CD14-positive monocyte (primary cell): ENCODE measurements around the gene MINDY4B. TPM values are rescaled to one million over a fixed set of nuclear protein-coding genes. Genes with fewer than 3 reads are reported as not detected.

Experiments used
- DNase-seq, 3 donors: peaks; one replicate each; pipeline ENCODE4 v3.0.0-alpha.2; 2011 to 2022
- H2AFZ ChIP-seq: 2 replicates; pipeline ENCODE4 v1.6.0; 2012; ENCODE audit warnings: mild to moderate bottlenecking, low read depth, low read length, inconsistent platforms; ENCODE audit not compliant: insufficient read depth, poor library complexity, severe bottlenecking
- H3K27ac ChIP-seq, 2 donors: 1 replicate in 1 of 2; 2 replicates in 1 of 2; pipeline ENCODE4 v1.5.1; 2012 to 2013; ENCODE audit warnings: low read length in 2 of 2, control low read depth in 1 of 2, inconsistent platforms in 1 of 2, low read depth in 1 of 2, mild to moderate bottlenecking in 1 of 2
- H3K27me3 ChIP-seq, 2 donors: one replicate each; pipeline versions ENCODE4 v1.6.0 to v1.6.1; 2011 to 2013; ENCODE audit warnings: low read length in 2 of 2; ENCODE audit not compliant: control insufficient read depth in 2 of 2, insufficient read depth in 2 of 2
- H3K36me3 ChIP-seq, 2 donors: replicated peaks in 1 of 2; 1 replicate in 1 of 2; 2 replicates in 1 of 2; pipeline versions ENCODE4 v1.5.1 to v1.6.1; 2012 to 2013; ENCODE audit warnings: low read length in 2 of 2, control low read depth in 1 of 2, inconsistent platforms in 1 of 2, mild to moderate bottlenecking in 1 of 2; ENCODE audit not compliant: insufficient read depth in 2 of 2, control insufficient read depth in 1 of 2
- H3K4me1 ChIP-seq, 2 donors: 1 replicate in 1 of 2; 2 replicates in 1 of 2; pipeline versions ENCODE4 v1.5.1 to v1.6.1; 2012 to 2013; ENCODE audit warnings: low read length in 2 of 2, control low read depth in 1 of 2, inconsistent platforms in 1 of 2, mild to moderate bottlenecking in 1 of 2, moderate library complexity in 1 of 2; ENCODE audit not compliant: insufficient read depth in 2 of 2, control insufficient read depth in 1 of 2
- H3K4me2 ChIP-seq: replicated peaks from 2 replicates; pipeline ENCODE3; 2012; ENCODE audit warnings: low read length, moderate library complexity, mild to moderate bottlenecking; ENCODE audit not compliant: poor library complexity, severe bottlenecking; ENCODE audit errors: extremely low read depth
- H3K4me3 ChIP-seq, 3 experiments: fragments of 200-600 bp in 1 of 3; sonication (generic) in 1 of 3; replicated peaks in 1 of 3; 1 replicate in 2 of 3; 2 replicates in 1 of 3; pipeline ENCODE4 v1.5.1; 2011 to 2013; ENCODE audit warnings: low read length in 3 of 3, mild to moderate bottlenecking in 3 of 3, control low read depth in 2 of 3, low read depth in 2 of 3, inconsistent platforms in 1 of 3, moderate library complexity in 1 of 3
- H3K79me2 ChIP-seq: 2 replicates; pipeline ENCODE4 v1.6.0; 2012; ENCODE audit warnings: mild to moderate bottlenecking, control low read depth, inconsistent platforms, low read length, moderate library complexity; ENCODE audit not compliant: insufficient read depth
- H3K9ac ChIP-seq: 2 replicates; pipeline ENCODE4 v1.6.0; 2017; ENCODE audit warnings: low read length, mild to moderate bottlenecking; ENCODE audit not compliant: insufficient read depth, poor library complexity, severe bottlenecking
- H3K9me3 ChIP-seq, 2 donors: replicated peaks in 1 of 2; 1 replicate in 1 of 2; 2 replicates in 1 of 2; pipeline versions ENCODE4 v1.5.1 to v1.6.1; 2012 to 2013; ENCODE audit warnings: low read length in 2 of 2, control low read depth in 1 of 2; ENCODE audit not compliant: control insufficient read depth in 1 of 2, insufficient read depth in 1 of 2
- H4K20me1 ChIP-seq: 2 replicates; pipeline ENCODE4 v1.6.0; 2012; ENCODE audit warnings: mild to moderate bottlenecking, low read length, control low read depth, moderate library complexity; ENCODE audit not compliant: insufficient read depth
- H3K27ac Mint-ChIP-seq, 7 donors: one replicate each; pipeline ENCODE4 v1.8.0; 2020; ENCODE audit warnings: mild to moderate bottlenecking in 7 of 7, mixed read lengths in 7 of 7, moderate library complexity in 6 of 7, inconsistent platforms in 2 of 7
- H3K27me3 Mint-ChIP-seq, 3 donors: one replicate each; pipeline ENCODE4 v1.8.0; 2021 to 2022; ENCODE audit warnings: low read depth in 3 of 3, mild to moderate bottlenecking in 3 of 3, mixed read lengths in 3 of 3, moderate library complexity in 3 of 3, inconsistent platforms in 1 of 3
- H3K36me3 Mint-ChIP-seq, 2 donors: one replicate each; pipeline ENCODE4 v1.8.0; 2020; ENCODE audit warnings: mixed read lengths in 2 of 2, inconsistent platforms in 1 of 2, mild to moderate bottlenecking in 1 of 2
- H3K4me1 Mint-ChIP-seq: one replicate; pipeline ENCODE4 v1.8.0; 2020; ENCODE audit warnings: mild to moderate bottlenecking, mixed read lengths
- H3K4me3 Mint-ChIP-seq, 2 donors: one replicate each; pipeline ENCODE4 v1.8.0; 2020; ENCODE audit warnings: mild to moderate bottlenecking in 2 of 2, mixed read lengths in 2 of 2, moderate library complexity in 1 of 2
- H3K9me3 Mint-ChIP-seq, 7 donors: one replicate each; pipeline ENCODE4 v1.8.0; 2020 to 2022; ENCODE audit warnings: mixed read lengths in 7 of 7, mild to moderate bottlenecking in 6 of 7, moderate library complexity in 6 of 7, inconsistent platforms in 2 of 7
- CTCF ChIP-seq: fragments of 200-600 bp; IDR thresholded peaks from one replicate; pipeline ENCODE4 v1.8.0; 2022; ENCODE audit warnings: antibody characterized with exemption, mild to moderate bottlenecking
- WGBS: methylation state at CpG from one replicate; pipeline ENCODE4 v1.1.5; 2013; ENCODE audit warnings: missing lambda C conversion rate; ENCODE audit not compliant: insufficient coverage; 5-methylcytosine and 5-hydroxymethylcytosine counted together
- intact Hi-C, 2 donors: fragments of 100-400 bp; cut with micrococcal nuclease; formaldehyde crosslinking; loops; one replicate each; pipeline versions ENCODE4 v1.15.0 to v1.15.1; 2023
- polyA plus RNA-seq, 3 donors: library from polyadenylated mRNA; depleted of rRNA in 1 of 3; unstranded in 2 of 3; stranded (reverse) in 1 of 3; fragments of 300-500 nt in 2 of 3; fragments of >200 nt in 1 of 3; fragmentation: Illumina TruSeq in 2 of 3; gene quantifications; 1 replicate in 2 of 3; 2 replicates in 1 of 3; pipeline ENCODE4 v1.2.3, GENCODE V29; 2012 to 2021

The MINDY4B gene
- polyA plus RNA-seq, 3 donors: not detected

- no peak overlapping the region for H3K27ac Mint-ChIP-seq
- intact Hi-C loops: no loop called here
These were observed 1.2 kb upstream of the MINDY4B start for GRCh38 chr3:150906461-150906860.

GRCh38 chr3:150905746-150906145, 507 bp upstream of the MINDY4B start:
- Histone ChIP-seq H3K4me1 (no peaks in the 10 kb centered on the region), H3K9ac (no peak overlapping the region), H4K20me1 (no peaks in the 10 kb centered on the region), H2AFZ (no peak overlapping the region), H3K27ac (no peak overlapping the region), H3K9me3 (no peaks in the 10 kb centered on the region), H3K4me2 (no peak overlapping the region), H3K79me2 (no peaks in the 10 kb centered on the region), H3K4me3 (no peak overlapping the region), H3K36me3 (no peaks in the 10 kb centered on the region), H3K27me3 (no peaks in the 10 kb centered on the region)
- intact Hi-C loops: no loop called here
- no CpG with 5 or more reads among the region's 1 CpG for WGBS
- Mint-ChIP-seq H3K27ac (no peak overlapping the region), H3K36me3 (no peaks in the 10 kb centered on the region), H3K9me3 (no peaks in the 10 kb centered on the region), H3K4me1 (peaks cover 6% of the 10 kb centered on the region), H3K4me3 (no peak overlapping the region), H3K27me3 (peaks cover 1 to 2% (median 1%) of the 10 kb centered on the region in 3 donors)
- no peak for TF ChIP-seq CTCF
- no peak for DNase-seq

More at GRCh38 chr3:150906461-150906860, 1.2 kb upstream of the MINDY4B start:
- H3K27me3 ChIP-seq: no peaks in the 10 kb centered on the region
- no peaks in the 10 kb centered on the region for H3K79me2 ChIP-seq
- no peaks in the 10 kb centered on the region for H3K4me1 ChIP-seq
- H3K9me3 Mint-ChIP-seq: no peaks in the 10 kb centered on the region
- H3K36me3 ChIP-seq: no peaks in the 10 kb centered on the region
- H3K27ac ChIP-seq: no peak overlapping the region
- no peak for TF ChIP-seq CTCF
- H3K27me3 Mint-ChIP-seq: peaks cover 1 to 2% (median 1%) of the 10 kb centered on the region in 3 donors
- no peak overlapping the region for H2AFZ ChIP-seq
- no peaks in the 10 kb centered on the region for H4K20me1 ChIP-seq
- H3K4me1 Mint-ChIP-seq: peaks cover 6% of the 10 kb centered on the region
- no peak for DNase-seq
- WGBS: no CpG with 5 or more reads among the region's 1 CpG
- H3K4me2 ChIP-seq: no peak overlapping the region
- H3K9me3 ChIP-seq: no peaks in the 10 kb centered on the region
- no peak overlapping the region for H3K4me3 ChIP-seq
- no peak overlapping the region for H3K4me3 Mint-ChIP-seq
- H3K36me3 Mint-ChIP-seq: no peaks in the 10 kb centered on the region
- no peak overlapping the region for H3K9ac ChIP-seq
